Heart left ventricle (tissue), 16 donors: ENCODE data around the gene CPD. TPM values are rescaled to one million over a fixed set of nuclear protein-coding genes. Genes with fewer than 3 reads are reported as not detected.

Experiments
- ATAC-seq, 4 donors: fragments of 200-7000 bp; cut with Tn5 transposase; one replicate each; pipeline ENCODE4 v1.9.1; 2020 to 2022; ENCODE audit warnings: moderate library complexity in 4 of 4, mild to moderate bottlenecking in 3 of 4, moderate number of reproducible peaks in 1 of 4
- DNase-seq, 5 donors: peaks; one replicate each; pipeline ENCODE4 v3.0.0-alpha.2; 2020
- H3K27ac ChIP-seq, 12 donors: fragments of 200-600 bp; sonication (generic) in 4 of 12; one replicate each; pipeline versions ENCODE4 v1.5.0 to v1.8.0; 2016 to 2022; ENCODE audit warnings: mild to moderate bottlenecking in 2 of 12
- H3K27me3 ChIP-seq, 9 donors: fragments of 200-600 bp; sonication (generic) in 2 of 9; one replicate each; pipeline versions ENCODE4 v1.5.1 to v1.8.0; 2016 to 2022; ENCODE audit warnings: mild to moderate bottlenecking in 3 of 9
- H3K36me3 ChIP-seq, 9 donors: fragments of 200-600 bp; sonication (generic) in 2 of 9; one replicate each; pipeline versions ENCODE4 v1.5.0 to v1.8.0; 2018 to 2022; ENCODE audit warnings: mild to moderate bottlenecking in 2 of 9
- H3K4me1 ChIP-seq, 12 donors: fragments of 200-600 bp; sonication (generic) in 4 of 12; one replicate each; pipeline versions ENCODE4 v1.5.0 to v1.8.0; 2016 to 2022; ENCODE audit warnings: mild to moderate bottlenecking in 3 of 12
- H3K4me3 ChIP-seq, 12 donors: fragments of 200-600 bp; sonication (generic) in 4 of 12; one replicate each; pipeline versions ENCODE4 v1.5.0 to v1.8.0; 2017 to 2022; ENCODE audit warnings: mild to moderate bottlenecking in 9 of 12, moderate library complexity in 4 of 12
- H3K9me3 ChIP-seq, 12 donors: fragments of 200-600 bp; sonication (generic) in 4 of 12; one replicate each; pipeline versions ENCODE4 v1.5.0 to v1.8.0; 2016 to 2022; ENCODE audit warnings: mild to moderate bottlenecking in 1 of 12
- POLR2A ChIP-seq, 2 donors: fragments of 450-650 bp; IDR thresholded peaks; one replicate each; pipeline ENCODE4 v1.6.1; 2017; ENCODE audit warnings: antibody characterized with exemption in 2 of 2, mild to moderate bottlenecking in 2 of 2, moderate library complexity in 2 of 2
- WGBS, 4 donors: extraction: QIAGEN DNeasy Blood & Tissue Kit in 2 of 4; methylation state at CpG; one replicate each; pipeline versions ENCODE4 v1.1.5 to v1.1.7; 2013 to 2018; 5-methylcytosine and 5-hydroxymethylcytosine counted together
- intact Hi-C, 10 donors: fragments of 100-400 bp; cut with DNase I; formaldehyde crosslinking; loops; one replicate each; pipeline versions ENCODE4 v1.11.1 to v1.14.2; 2022
- polyA plus RNA-seq, 2 donors: library from polyadenylated mRNA; stranded (reverse); fragments of 200-250 nt; gene quantifications; one replicate each; pipeline ENCODE4 v1.2.3, GENCODE V29; 2013
- total RNA-seq, 9 donors: library from RNA; depleted of rRNA in 2 of 9; stranded (reverse); fragments of >200 nt in 2 of 9; fragmentation: NEBNext Ultra II Directional in 3 of 9; extraction: Animal tissue kit (Norgen Biotek cat#: 25700) in 3 of 9; gene quantifications; one replicate each; pipeline versions ENCODE4 v1.1.0 to v1.2.4, GENCODE V29; 2016 to 2023
- TF ChIP-seq, protein P1 (sequence below), 12 donors: fragments of 200-600 bp; sonication (generic) in 4 of 12; IDR thresholded peaks; one replicate each; pipeline versions ENCODE4 v1.5.0 to v1.8.0; 2018 to 2022; ENCODE audit warnings: antibody characterized with exemption in 12 of 12, mild to moderate bottlenecking in 5 of 12
- donor health status: ischemic (EF 13 %, LVEDD 7.1; RV severe dilation, severe dysfunction).
- donor health status: healthy with polysubstance abuse.
- donor health status: DM: no; HTN: yes; CAD: no.
- donor health status: DM: no; HTN: no; CAD: no.
- donor health status: ischemic (EF 25% LVEDD 6.9; RV normal size, moderate dysfunction).
- donor health status: ischemic (EF 25% LVEDD 5.7; RV mildly dilated, moderate dysfunction).
- donor health status: healthy.
- donor health status: DM: yes; HTN: yes; CAD: no.
- donor health status: ischemic (EF 35%, LVEDD 5.7; RV mildly dilated, moderate dysfunction).
- donor health status: nonischemic (EF 11% LVEDD 7.7; RV severe dilation, severe dysfunction).
- donor health status: DM: yes; HTN: yes; CAD: no.
- donor health status: PGD.
- donor health status: ischemic (EF 29% LVEDD 5.4; RV normal size, mild dysfunction).
- donor health status: nonischemic (EF 23%, LVEDD 6.1; RV moderate dilation, normal function).

CPD gene
- total and polyA plus RNA-seq, 11 donors = 3.6 to 54.2 (median 31.8) TPM

DNA sequence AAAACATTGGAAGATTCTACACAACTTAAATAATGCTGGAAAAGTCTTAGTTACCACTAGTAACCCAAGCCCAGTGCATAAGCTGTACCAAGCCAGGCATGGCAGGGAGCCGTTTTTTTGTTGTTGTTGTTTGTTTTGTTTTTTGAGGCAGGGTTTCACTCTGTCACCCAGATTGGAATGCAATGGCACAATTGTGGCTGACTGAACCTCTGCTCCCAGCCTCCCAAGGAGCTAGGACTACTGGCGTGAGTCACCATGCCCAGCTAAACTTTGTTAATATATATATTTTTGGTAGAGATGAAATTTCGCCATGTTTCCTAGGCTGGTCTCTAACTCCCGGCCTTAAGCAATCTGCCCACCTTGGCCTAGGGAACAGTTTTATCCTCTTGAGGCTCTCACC lies 44.3 kb upstream of the CPD start:
- WGBS, 4 donors = 88 to 95% (median 93%) methylated on average over 4 of the region's 4 CpGs
- Histone ChIP-seq H3K27me3 (no peaks in the 10 kb centered on the region), H3K36me3 (no peaks in the 10 kb centered on the region), H3K9me3 (no peaks in the 10 kb centered on the region), H3K4me1 (peaks cover 0 to 8% (median 0%) of the 10 kb centered on the region in 12 donors), H3K4me3 (no peak overlapping the region), H3K27ac (no peak overlapping the region)
- no peak for ATAC-seq
- TF ChIP-seq, protein P1, sequence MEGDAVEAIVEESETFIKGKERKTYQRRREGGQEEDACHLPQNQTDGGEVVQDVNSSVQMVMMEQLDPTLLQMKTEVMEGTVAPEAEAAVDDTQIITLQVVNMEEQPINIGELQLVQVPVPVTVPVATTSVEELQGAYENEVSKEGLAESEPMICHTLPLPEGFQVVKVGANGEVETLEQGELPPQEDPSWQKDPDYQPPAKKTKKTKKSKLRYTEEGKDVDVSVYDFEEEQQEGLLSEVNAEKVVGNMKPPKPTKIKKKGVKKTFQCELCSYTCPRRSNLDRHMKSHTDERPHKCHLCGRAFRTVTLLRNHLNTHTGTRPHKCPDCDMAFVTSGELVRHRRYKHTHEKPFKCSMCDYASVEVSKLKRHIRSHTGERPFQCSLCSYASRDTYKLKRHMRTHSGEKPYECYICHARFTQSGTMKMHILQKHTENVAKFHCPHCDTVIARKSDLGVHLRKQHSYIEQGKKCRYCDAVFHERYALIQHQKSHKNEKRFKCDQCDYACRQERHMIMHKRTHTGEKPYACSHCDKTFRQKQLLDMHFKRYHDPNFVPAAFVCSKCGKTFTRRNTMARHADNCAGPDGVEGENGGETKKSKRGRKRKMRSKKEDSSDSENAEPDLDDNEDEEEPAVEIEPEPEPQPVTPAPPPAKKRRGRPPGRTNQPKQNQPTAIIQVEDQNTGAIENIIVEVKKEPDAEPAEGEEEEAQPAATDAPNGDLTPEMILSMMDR (IDR thresholded peaks at IDR 0.05) = no peak
- no peak for TF ChIP-seq POLR2A (IDR thresholded peaks at IDR 0.05)
- DNase-seq = no peak
- intact Hi-C loops = loop anchor here in 2 of 10 donors (10.0 kb wide), 3 partner anchors 100 to 230 kb away; no protein-coding TSS in a partner anchor

GRCh38 chr17:30336369-30337171 lies 42.2 kb upstream of the CPD start:
- ATAC-seq (peak in 1 of 4 donors; percentile 27), DNase-seq (no peak)
- TF ChIP-seq, protein P1 (IDR thresholded peaks at IDR 0.05) = peak; percentile 13 to 59 (median 47)
- no peak for TF ChIP-seq POLR2A (IDR thresholded peaks at IDR 0.05)
- Histone ChIP-seq H3K9me3 (no peaks in the 10 kb centered on the region), H3K36me3 (no peaks in the 10 kb centered on the region), H3K4me3 (no peak overlapping the region), H3K27ac (no peak overlapping the region), H3K4me1 (peaks cover 0 to 30% (median 8%) of the 10 kb centered on the region in 12 donors), H3K27me3 (no peaks in the 10 kb centered on the region)
- 61% methylated on average over 8 of the region's 8 CpGs for WGBS, 4 donors
- intact Hi-C loops = loop anchor here in 5 of 10 donors (2.0 to 10.0 kb wide), 6 partner anchors 98 to 234 kb away; no protein-coding TSS in a partner anchor

GRCh38 chr17:30337393-30337999 lies 41.2 kb upstream of the CPD start:
- H3K36me3 ChIP-seq = no peaks in the 10 kb centered on the region
- intact Hi-C loops = loop anchor here in 5 of 10 donors (2.0 to 10.0 kb wide), 6 partner anchors 97 to 235 kb away; no protein-coding TSS in a partner anchor

More at GRCh38 chr17:30337393-30337999, 41.2 kb upstream of the CPD start:
- no peak overlapping the region for H3K4me3 ChIP-seq
- ATAC-seq (no peak), DNase-seq (no peak)
- peaks cover 0 to 28% (median 8%) of the 10 kb centered on the region in 12 donors for H3K4me1 ChIP-seq
- no peaks in the 10 kb centered on the region for H3K9me3 ChIP-seq
- H3K27me3 ChIP-seq = no peaks in the 10 kb centered on the region
- WGBS, 4 donors = 92 to 100% (median 98%) methylated on average over 1 of the region's 1 CpG
- no peak for TF ChIP-seq POLR2A (IDR thresholded peaks at IDR 0.05)
- TF ChIP-seq, protein P1 (IDR thresholded peaks at IDR 0.05) = no peak
- no peak overlapping the region for H3K27ac ChIP-seq
